Large intestine (tissue), 3 donors: ENCODE data around the gene SIL1. TPM values are rescaled to one million over a fixed set of nuclear protein-coding genes. Genes with fewer than 3 reads are reported as not detected.

Source experiments
- DNase-seq, 2 donors: peaks; one replicate each; pipeline versions ENCODE4 v3.0.0 to v3.0.0-alpha.2; 2013
- H3K27ac ChIP-seq: one replicate; pipeline ENCODE4 v1.5.1; 2013; ENCODE audit warnings: low read length
- H3K27me3 ChIP-seq: 2 replicates; pipeline ENCODE4 v1.6.1; 2013; ENCODE audit warnings: low read length; ENCODE audit not compliant: control insufficient read depth, insufficient read depth
- H3K36me3 ChIP-seq: 2 replicates; pipeline ENCODE4 v1.6.1; 2013; ENCODE audit warnings: low read length; ENCODE audit not compliant: control insufficient read depth, insufficient read depth
- H3K4me1 ChIP-seq: one replicate; pipeline ENCODE4 v1.6.1; 2013; ENCODE audit warnings: low read length; ENCODE audit not compliant: control insufficient read depth, insufficient read depth
- H3K4me3 ChIP-seq: one replicate; pipeline ENCODE4 v1.5.1; 2013; ENCODE audit warnings: low read length
- H3K9me3 ChIP-seq: one replicate; pipeline ENCODE4 v1.6.1; 2013; ENCODE audit warnings: mild to moderate bottlenecking, low read depth, low read length, moderate library complexity; ENCODE audit not compliant: control insufficient read depth
- WGBS: methylation state at CpG from one replicate; pipeline ENCODE4 v1.1.5; 2013; ENCODE audit warnings: low lambda C conversion rate; ENCODE audit not compliant: insufficient coverage; 5-methylcytosine and 5-hydroxymethylcytosine counted together
- polyA plus RNA-seq: library from polyadenylated mRNA; unstranded; fragments of 120-200 nt; gene quantifications from one replicate; pipeline ENCODE4 v1.2.1, GENCODE V29; 2013

Gene SIL1
- polyA plus RNA-seq, 1 donor = 40.2 TPM

- no peak overlapping the region for H3K27ac ChIP-seq
- H3K4me1 ChIP-seq = peaks cover 10% of the 10 kb centered on the region
- no peaks in the 10 kb centered on the region for H3K9me3 ChIP-seq
- WGBS = no CpG with 5 or more reads among the region's 10 CpGs
- H3K27me3 ChIP-seq = no peaks in the 10 kb centered on the region
- no peaks in the 10 kb centered on the region for H3K36me3 ChIP-seq
- H3K4me3 ChIP-seq = no peak overlapping the region
- peak in 1 of 2 donors; percentile 31 for DNase-seq
Measured at GRCh38 chr5:138975098-138975847, 222.9 kb downstream of the SIL1 start.

GRCh38 chr5:138974227-138975063, 223.7 kb downstream of the SIL1 start:
- WGBS = no CpG with 5 or more reads among the region's 8 CpGs
- no peaks in the 10 kb centered on the region for H3K9me3 ChIP-seq
- DNase-seq = peak; percentile 28 to 37
- no peaks in the 10 kb centered on the region for H3K27me3 ChIP-seq
- no peak overlapping the region for H3K4me3 ChIP-seq
- peak overlapping the region; percentile 6 for H3K27ac ChIP-seq
- no peaks in the 10 kb centered on the region for H3K36me3 ChIP-seq
- H3K4me1 ChIP-seq = peaks cover 10% of the 10 kb centered on the region

DNA sequence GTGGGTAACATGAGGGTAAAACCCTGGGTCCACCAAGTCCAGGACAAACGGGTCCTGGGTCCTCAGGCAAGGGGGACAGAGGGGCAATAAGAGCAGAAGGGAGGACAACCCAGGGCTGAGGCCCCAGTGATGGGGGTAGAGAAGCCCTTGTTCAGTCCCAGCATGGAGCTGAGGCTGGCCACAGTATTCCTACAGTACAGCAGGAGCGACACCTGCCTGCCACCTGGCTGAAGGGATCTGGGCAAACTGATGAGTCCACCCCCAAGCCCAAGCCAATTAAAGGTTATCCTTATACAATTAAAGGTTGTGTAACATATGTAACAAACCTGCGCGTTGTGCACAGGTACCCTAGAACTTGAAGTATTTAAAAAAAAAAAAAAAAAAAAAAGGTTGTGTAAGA, 225.3 kb downstream of the SIL1 start:
- WGBS = no CpG with 5 or more reads among the region's 4 CpGs
- Histone ChIP-seq H3K9me3 (no peaks in the 10 kb centered on the region), H3K4me3 (no peak overlapping the region), H3K36me3 (no peaks in the 10 kb centered on the region), H3K27ac (no peak overlapping the region), H3K27me3 (no peaks in the 10 kb centered on the region), H3K4me1 (peaks cover 10% of the 10 kb centered on the region)
- no peak for DNase-seq

DNA sequence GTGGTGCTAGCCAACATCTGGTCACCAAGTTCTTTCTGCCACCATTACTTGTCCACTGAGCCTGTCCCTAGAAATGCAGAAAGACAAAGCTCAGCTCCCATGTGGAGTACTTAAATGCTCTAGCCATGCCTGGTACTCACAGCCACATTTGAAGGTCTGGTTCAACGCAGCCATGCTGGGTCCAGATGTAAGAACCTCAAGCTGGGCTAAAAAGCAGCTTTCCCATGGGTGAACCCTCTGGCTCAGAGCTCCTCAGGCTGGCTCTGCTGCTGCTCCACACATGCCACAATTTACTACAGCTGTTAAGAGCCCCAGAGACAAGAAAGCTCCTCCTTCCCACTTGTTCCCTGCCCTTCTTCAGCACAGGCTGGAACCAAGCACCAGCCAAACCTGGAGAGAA, 225.9 kb downstream of the SIL1 start:
- Histone ChIP-seq H3K9me3 (no peaks in the 10 kb centered on the region), H3K4me3 (no peak overlapping the region), H3K27me3 (no peaks in the 10 kb centered on the region), H3K4me1 (peaks cover 10% of the 10 kb centered on the region), H3K36me3 (no peaks in the 10 kb centered on the region), H3K27ac (no peak overlapping the region)
- WGBS = no CpG with 5 or more reads among the region's 1 CpG
- no peak for DNase-seq

DNA sequence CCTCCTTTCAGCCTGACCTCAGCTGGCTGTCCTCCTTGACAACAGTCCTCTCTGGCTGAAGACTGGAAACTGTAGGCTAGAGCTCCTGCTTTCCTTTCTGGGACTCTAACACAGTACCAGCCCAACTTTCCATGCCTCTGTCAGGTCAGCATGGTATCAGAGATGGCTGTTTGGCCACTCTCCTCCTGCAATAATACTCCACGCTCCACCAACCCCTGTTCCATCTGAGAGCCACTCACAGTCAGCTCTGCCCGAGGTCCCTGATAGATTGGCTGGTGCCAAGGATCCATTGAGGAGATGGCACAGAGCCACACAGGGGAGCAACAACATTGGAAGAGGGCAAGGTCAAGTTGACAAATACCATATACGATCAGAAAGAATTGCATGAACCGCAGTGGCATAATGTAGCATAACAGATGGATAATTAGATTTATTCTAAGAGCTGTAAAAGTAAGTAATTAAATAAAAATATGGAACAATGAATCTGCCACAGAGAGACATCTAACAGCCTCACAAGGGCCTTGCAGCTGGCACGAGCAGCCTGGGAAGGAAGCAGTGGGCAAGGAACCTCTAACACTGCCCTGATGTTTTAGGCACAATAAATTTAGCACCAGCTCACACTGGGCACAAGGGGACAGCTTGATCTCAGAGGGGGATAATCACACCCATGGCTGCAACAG, 228.7 kb downstream of the SIL1 start:
- no peak overlapping the region for H3K27ac ChIP-seq
- H3K4me1 ChIP-seq = peaks cover 18% of the 10 kb centered on the region
- no peaks in the 10 kb centered on the region for H3K9me3 ChIP-seq
- no CpG with 5 or more reads among the region's 5 CpGs for WGBS
- no peaks in the 10 kb centered on the region for H3K36me3 ChIP-seq
- no peak for DNase-seq
- H3K4me3 ChIP-seq = no peak overlapping the region
- H3K27me3 ChIP-seq = no peaks in the 10 kb centered on the region

GRCh38 chr5:138968601-138969000, 229.6 kb downstream of the SIL1 start:
- Histone ChIP-seq H3K4me1 (peaks cover 27% of the 10 kb centered on the region), H3K27me3 (no peaks in the 10 kb centered on the region), H3K27ac (no peak overlapping the region), H3K9me3 (no peaks in the 10 kb centered on the region), H3K36me3 (no peaks in the 10 kb centered on the region), H3K4me3 (no peak overlapping the region)
- no CpG with 5 or more reads among the region's 4 CpGs for WGBS
- no peak for DNase-seq

GRCh38 chr5:138967791-138968448, 230.2 kb downstream of the SIL1 start:
- no peak overlapping the region for H3K4me3 ChIP-seq
- no peaks in the 10 kb centered on the region for H3K36me3 ChIP-seq
- H3K27me3 ChIP-seq = no peaks in the 10 kb centered on the region
- DNase-seq = no peak
- no CpG with 5 or more reads among the region's 10 CpGs for WGBS
- no peaks in the 10 kb centered on the region for H3K9me3 ChIP-seq
- H3K27ac ChIP-seq = no peak overlapping the region
- H3K4me1 ChIP-seq = peaks cover 32% of the 10 kb centered on the region

- no peak for DNase-seq
- WGBS = no CpG with 5 or more reads among the region's 10 CpGs
- H3K27ac ChIP-seq = no peak overlapping the region
- H3K36me3 ChIP-seq = no peaks in the 10 kb centered on the region
- H3K4me3 ChIP-seq = no peak overlapping the region
- H3K9me3 ChIP-seq = no peaks in the 10 kb centered on the region
- no peaks in the 10 kb centered on the region for H3K27me3 ChIP-seq
- H3K4me1 ChIP-seq = peaks cover 32% of the 10 kb centered on the region
Measured at GRCh38 chr5:138966236-138966985, 231.8 kb downstream of the SIL1 start.

GRCh38 chr5:138965626-138966025, 232.5 kb downstream of the SIL1 start:
- H3K27ac ChIP-seq = peak overlapping the region; percentile 13

More at GRCh38 chr5:138965626-138966025, 232.5 kb downstream of the SIL1 start:
- H3K9me3 ChIP-seq = no peaks in the 10 kb centered on the region
- H3K36me3 ChIP-seq = no peaks in the 10 kb centered on the region
- peak in 1 of 2 donors; percentile 65 for DNase-seq
- H3K4me3 ChIP-seq = no peak overlapping the region
- no peaks in the 10 kb centered on the region for H3K27me3 ChIP-seq
- peaks cover 26% of the 10 kb centered on the region for H3K4me1 ChIP-seq
- no CpG with 5 or more reads among the region's 2 CpGs for WGBS
